Measurements from ENCODE around the gene ECM1.

The ECM1 gene

DNA sequence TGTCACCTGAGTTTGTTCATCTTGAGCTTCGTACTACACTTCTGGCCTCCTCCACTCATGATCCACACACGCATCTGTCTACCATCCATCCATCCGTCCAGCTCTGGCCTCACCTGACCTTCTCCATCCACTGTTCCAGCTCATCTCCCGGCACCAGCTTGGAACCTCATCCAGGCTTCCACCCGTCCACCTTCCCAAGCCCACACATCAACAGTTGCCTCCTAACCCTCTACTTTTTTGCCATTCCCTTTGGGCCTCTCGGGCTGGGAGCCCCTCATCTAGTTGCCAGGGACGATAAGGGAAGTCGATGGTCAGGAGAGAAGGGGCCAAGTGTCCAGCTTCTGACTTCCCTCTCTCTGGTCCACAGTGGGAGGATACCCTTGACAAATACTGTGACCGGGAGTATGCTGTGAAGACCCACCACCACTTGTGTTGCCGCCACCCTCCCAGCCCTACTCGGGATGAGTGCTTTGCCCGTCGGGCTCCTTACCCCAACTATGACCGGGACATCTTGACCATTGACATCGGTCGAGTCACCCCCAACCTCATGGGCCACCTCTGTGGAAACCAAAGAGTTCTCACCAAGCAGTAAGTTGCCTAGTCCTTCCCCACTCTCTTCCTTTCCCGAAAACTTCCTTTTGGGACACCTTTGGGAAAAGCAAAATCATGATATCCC, 4.2 kb downstream of the ECM1 start:
- TF ChIP-seq, protein P1, sequence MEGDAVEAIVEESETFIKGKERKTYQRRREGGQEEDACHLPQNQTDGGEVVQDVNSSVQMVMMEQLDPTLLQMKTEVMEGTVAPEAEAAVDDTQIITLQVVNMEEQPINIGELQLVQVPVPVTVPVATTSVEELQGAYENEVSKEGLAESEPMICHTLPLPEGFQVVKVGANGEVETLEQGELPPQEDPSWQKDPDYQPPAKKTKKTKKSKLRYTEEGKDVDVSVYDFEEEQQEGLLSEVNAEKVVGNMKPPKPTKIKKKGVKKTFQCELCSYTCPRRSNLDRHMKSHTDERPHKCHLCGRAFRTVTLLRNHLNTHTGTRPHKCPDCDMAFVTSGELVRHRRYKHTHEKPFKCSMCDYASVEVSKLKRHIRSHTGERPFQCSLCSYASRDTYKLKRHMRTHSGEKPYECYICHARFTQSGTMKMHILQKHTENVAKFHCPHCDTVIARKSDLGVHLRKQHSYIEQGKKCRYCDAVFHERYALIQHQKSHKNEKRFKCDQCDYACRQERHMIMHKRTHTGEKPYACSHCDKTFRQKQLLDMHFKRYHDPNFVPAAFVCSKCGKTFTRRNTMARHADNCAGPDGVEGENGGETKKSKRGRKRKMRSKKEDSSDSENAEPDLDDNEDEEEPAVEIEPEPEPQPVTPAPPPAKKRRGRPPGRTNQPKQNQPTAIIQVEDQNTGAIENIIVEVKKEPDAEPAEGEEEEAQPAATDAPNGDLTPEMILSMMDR (IDR thresholded peaks at IDR 0.05) = no peak

DNA sequence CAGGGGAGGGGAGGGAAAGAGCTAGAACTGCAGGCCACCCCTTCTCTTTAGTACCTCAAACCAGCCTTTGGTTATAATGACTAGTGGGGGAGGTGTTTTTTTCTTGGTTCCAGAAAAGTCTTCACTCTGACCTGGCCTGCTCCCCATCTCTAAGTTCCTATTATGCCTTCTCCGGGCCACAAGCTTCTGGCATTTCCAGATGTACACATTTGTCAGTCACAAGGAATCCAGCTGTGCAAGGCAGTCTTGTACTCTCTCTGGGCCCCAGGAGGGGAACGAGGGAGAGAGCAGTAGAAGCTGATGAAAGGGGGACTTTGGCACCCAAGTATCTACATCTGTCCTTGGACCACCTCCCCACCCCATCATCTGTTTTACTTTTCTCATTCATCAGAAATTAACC, 4.9 kb downstream of the ECM1 start:
- TF ChIP-seq, protein P1 (IDR thresholded peaks at IDR 0.05) = no peak

DNA sequence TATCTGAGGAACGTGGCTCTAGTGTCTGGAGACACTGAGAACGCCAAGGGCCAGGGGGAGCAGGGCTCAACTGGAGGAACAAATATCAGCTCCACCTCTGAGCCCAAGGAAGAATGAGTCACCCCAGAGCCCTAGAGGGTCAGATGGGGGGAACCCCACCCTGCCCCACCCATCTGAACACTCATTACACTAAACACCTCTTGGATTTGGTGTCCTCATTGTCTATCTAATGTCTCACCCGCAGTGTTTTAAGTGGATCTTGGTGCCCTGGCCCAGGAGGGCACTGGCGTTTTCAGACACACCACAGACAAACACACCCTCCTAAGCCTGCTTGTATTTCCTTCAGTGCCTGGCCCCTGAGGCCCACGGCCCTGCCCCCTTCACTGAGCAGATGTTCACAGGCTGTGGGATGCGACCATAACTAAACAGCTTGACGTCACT, 5.5 kb downstream of the ECM1 start:
- TF ChIP-seq, protein P1 (IDR thresholded peaks at IDR 0.05) = no peak

DNA sequence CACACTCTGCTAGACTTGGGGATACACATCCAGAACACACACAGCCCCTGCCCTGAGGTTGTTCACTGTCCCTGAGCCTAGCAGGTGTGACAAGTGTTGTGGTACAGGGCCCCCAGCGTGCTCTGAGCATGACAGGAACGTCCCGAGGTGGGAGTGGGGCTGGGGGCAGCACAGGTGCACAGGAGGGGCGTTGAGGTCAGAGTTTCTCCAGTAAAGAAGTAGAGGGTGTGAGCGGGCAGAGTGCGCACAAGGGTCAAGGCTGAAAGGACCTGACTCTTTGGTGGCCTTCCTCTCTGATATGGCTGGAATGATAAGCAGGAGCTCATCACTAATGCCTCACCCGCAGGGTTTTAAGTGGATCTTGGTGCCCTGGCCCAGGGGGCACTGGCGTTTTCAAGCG, 6.4 kb downstream of the ECM1 start:
- TF ChIP-seq, protein P1 (IDR thresholded peaks at IDR 0.05) = no peak

DNA sequence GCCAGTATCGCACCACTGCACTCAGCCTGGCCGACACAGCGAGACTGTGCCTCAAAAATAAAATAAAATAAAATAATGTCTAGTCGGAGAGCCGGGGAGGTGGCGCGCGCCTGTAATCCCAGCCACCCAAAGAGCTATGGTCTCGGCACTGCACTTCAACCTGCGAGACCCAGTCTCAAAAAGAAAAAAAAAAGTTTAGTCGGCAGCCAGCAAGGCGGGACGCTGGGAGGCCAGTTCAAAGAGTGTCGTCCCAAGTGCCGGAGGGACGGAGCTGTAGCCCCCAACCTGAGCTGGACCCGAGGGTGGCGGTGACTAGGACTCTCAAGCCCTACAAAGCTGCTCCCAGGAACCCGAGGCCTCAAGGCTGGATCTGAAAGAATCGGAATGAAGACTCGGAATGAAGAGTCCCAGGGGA, 7.0 kb downstream of the ECM1 start:
- TF ChIP-seq, protein P1 (IDR thresholded peaks at IDR 0.05) = no peak

DNA sequence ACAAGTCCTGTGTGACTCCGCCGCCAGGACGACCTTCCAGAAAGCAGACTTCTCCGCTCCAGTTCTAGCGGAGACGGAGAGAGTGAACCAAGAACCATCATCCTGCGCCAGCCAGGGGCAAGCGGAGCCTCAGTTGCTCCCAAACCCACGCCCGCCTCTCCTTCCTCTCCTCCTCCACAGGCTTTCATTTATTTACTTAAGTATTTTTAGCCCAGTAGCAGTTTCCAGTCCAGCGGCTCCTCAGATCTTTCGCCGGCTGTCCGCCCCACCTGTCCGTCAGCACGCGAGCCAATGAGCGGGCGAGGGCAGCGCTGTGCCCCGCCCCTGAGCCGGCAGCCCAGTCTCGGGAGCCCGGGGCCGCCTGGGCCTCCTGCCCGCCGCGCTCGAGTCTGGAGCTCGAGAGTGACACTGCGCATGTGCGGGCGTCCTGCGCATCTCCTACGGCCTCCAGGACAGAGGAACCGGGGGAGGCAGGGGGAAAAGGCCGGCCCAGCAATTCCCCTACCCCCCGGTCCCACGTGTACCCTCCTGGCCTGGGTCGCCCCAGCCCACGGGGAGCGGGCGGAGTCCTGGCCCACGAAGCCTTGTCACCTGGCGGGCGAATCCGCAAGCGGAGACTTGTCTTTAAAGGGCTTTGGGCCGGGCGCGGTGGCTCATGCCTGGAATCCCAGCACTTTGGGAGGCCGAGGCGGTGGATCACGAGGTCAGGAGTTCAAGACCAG, 7.6 kb downstream of the ECM1 start, which contains the start of gene FALEC:
FALEC (plus strand) TSS at position 425 of the 722 bp plus-strand sequence.
- TF ChIP-seq, protein P1 (IDR thresholded peaks at IDR 0.05) = no peak

DNA sequence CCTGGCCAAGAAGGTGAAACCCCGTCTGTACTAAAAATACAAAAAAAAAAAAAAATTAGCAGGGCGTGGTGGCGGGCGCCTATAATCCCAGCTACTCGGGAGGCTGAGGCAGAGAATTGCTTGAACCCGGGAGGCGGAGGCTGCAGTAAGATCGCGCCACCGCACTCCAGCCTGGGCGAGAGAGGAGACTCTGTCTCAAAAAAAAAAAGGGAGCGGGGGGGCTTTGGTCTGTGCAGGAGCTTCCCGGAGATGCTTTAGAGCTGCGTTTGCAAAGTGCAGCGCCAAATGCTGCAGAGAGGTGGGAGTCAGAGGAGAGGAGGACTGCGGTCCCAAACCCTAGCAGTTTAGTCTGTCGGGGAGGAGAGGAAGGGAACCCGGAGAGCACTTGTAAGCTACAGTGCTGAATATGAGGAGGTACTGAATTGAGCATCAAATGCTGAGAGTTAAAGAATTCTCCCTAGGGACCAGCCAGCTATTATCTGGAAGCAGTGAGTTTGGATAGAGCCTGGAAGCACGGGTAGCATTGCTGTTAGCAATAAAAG, 8.2 kb downstream of the ECM1 start:
- TF ChIP-seq, protein P1 (IDR thresholded peaks at IDR 0.05) = no peak
